ENCODE results near the gene DOCK3. TPM values are rescaled to one million over a fixed set of nuclear protein-coding genes. Genes with fewer than 3 reads are reported as not detected.
"Not testable (repeated sequence)": the region's sequence is repeated elsewhere in the genome, so short reads cannot be mapped to it uniquely, and the experiment has no call there.

Gene DOCK3
- total RNA-seq, 1 donor from 2014 or later = 1.3 TPM

- no peak for DNase-seq (ENCODE audit: low read depth)
Measured at GRCh38 chr3:51191768-51192167, 517.0 kb downstream of the DOCK3 start.

GRCh38 chr3:51198477-51198876 lies 523.8 kb downstream of the DOCK3 start:
- DNase-seq (ENCODE audit: low read depth) = no peak

GRCh38 chr3:51199296-51199695 lies 524.6 kb downstream of the DOCK3 start:
- DNase-seq (ENCODE audit: low read depth) = not testable (repeated sequence)

- DNase-seq (ENCODE audit: low read depth) = no peak
Measured at GRCh38 chr3:51216291-51216690, 541.6 kb downstream of the DOCK3 start.

GRCh38 chr3:51221959-51222358 lies 547.2 kb downstream of the DOCK3 start:
- DNase-seq (ENCODE audit: low read depth) = no peak

- DNase-seq (ENCODE audit: low read depth) = no peak
Measured at GRCh38 chr3:51224283-51224682, 549.6 kb downstream of the DOCK3 start.

GRCh38 chr3:51224843-51225242 lies 550.1 kb downstream of the DOCK3 start:
- DNase-seq (ENCODE audit: low read depth) = no peak

GRCh38 chr3:51242939-51243338 lies 568.2 kb downstream of the DOCK3 start:
- no peak for DNase-seq (ENCODE audit: low read depth)

GRCh38 chr3:51243924-51244323 lies 569.2 kb downstream of the DOCK3 start:
- DNase-seq (ENCODE audit: low read depth) = no peak

- no peak for DNase-seq (ENCODE audit: low read depth)
Measured at GRCh38 chr3:51245867-51246266, 571.1 kb downstream of the DOCK3 start.

- DNase-seq (ENCODE audit: low read depth) = no peak
Measured at GRCh38 chr3:51257870-51258269, 583.1 kb downstream of the DOCK3 start.

- DNase-seq (ENCODE audit: low read depth) = not testable (repeated sequence)
Measured at GRCh38 chr3:51264166-51264565, 589.4 kb downstream of the DOCK3 start.

GRCh38 chr3:51268132-51268531 lies 593.4 kb downstream of the DOCK3 start:
- no peak for DNase-seq (ENCODE audit: low read depth)

- peak; percentile 7 for DNase-seq (ENCODE audit: low read depth)
Measured at GRCh38 chr3:51269466-51269865, 594.7 kb downstream of the DOCK3 start.

GRCh38 chr3:51270559-51270958 lies 595.8 kb downstream of the DOCK3 start:
- no peak for DNase-seq (ENCODE audit: low read depth)

- no peak for DNase-seq (ENCODE audit: low read depth)
Measured at GRCh38 chr3:51271172-51271571, 596.4 kb downstream of the DOCK3 start.

- no peak for DNase-seq (ENCODE audit: low read depth)
Measured at GRCh38 chr3:51274052-51274451, 599.3 kb downstream of the DOCK3 start.

- DNase-seq (ENCODE audit: low read depth) = no peak
Measured at GRCh38 chr3:51275111-51275805, 600.5 kb downstream of the DOCK3 start.

GRCh38 chr3:51276046-51276445 lies 601.3 kb downstream of the DOCK3 start:
- DNase-seq (ENCODE audit: low read depth) = no peak

GRCh38 chr3:51279448-51279847 lies 604.7 kb downstream of the DOCK3 start:
- DNase-seq (ENCODE audit: low read depth) = no peak

- DNase-seq (ENCODE audit: low read depth) = no peak
Measured at GRCh38 chr3:51280176-51280575, 605.4 kb downstream of the DOCK3 start.

GRCh38 chr3:51282931-51283330 lies 608.2 kb downstream of the DOCK3 start:
- DNase-seq (ENCODE audit: low read depth) = no peak

GRCh38 chr3:51283421-51283820 lies 608.7 kb downstream of the DOCK3 start:
- DNase-seq (ENCODE audit: low read depth) = no peak

GRCh38 chr3:51295625-51296024 lies 620.9 kb downstream of the DOCK3 start:
- no peak for DNase-seq (ENCODE audit: low read depth)
